ENCODE results near the gene TBX4. TPM values are rescaled to one million over a fixed set of nuclear protein-coding genes. Genes with fewer than 3 reads are reported as not detected.

The TBX4 gene
- total RNA-seq, 1 experiment from 2014 or later = not detected

DNA sequence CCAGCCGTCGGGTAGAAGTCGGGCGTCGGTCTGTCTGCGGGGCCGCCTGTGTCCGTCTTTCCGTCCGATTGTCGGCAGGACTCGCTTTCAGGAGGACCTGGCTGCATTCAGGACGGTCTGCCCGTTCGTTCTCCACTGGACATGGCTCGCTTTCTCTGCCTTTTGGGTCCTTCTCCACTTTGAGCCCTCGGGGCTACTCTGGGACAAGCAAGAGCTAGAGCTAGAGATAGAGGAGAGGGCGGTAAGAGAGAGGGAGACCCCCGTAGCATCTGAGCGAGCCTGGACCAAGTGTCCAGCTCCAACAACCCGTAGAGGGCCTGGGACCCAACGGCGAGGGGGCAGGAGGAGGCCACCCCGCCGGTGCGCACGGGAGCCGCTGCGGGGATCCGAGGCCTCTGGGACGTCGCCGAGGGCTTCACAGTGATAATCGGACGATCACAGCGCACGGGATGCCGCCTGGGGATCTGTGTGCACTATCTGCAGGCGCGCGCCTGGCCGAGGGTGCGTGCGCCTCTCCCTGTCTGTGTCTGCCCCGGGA is 4.5 kb downstream of the TBX4 start:
- no TSS peak for BruUV-seq (replicated peaks)
- Histone ChIP-seq H3F3A (ENCODE audit: low read length, unreplicated experiment) (no peaks in the 10 kb centered on the region), H3K4me2 (ENCODE audit: low read length) (no peak overlapping the region), H3K4me3 (ENCODE audit: low read length) (no peak overlapping the region), H3K27me3 (ENCODE audit: low read length) (no peaks in the 10 kb centered on the region), H3K9me2 (replicated peaks; ENCODE audit: low read length) (no peaks in the 10 kb centered on the region), H3K36me3 (ENCODE audit: low read depth, low read length) (no peaks in the 10 kb centered on the region), H2AFZ (ENCODE audit: low read length) (no peak overlapping the region), H3K79me2 (ENCODE audit: low read length) (no peaks in the 10 kb centered on the region), H3K9ac (ENCODE audit: low read length) (no peak overlapping the region), H3K9me3 (ENCODE audit: low read length) (no peaks in the 10 kb centered on the region), H3K4me1 (ENCODE audit: insufficient read depth, low read length) (no peaks in the 10 kb centered on the region), H4K20me1 (ENCODE audit: low read length) (no peaks in the 10 kb centered on the region), H3K27ac (ENCODE audit: low read length) (no peak overlapping the region)
- POLR2A ChIA-PET (ENCODE audit: unreplicated experiment) = no interaction called here
- TF ChIP-seq, protein P1, sequence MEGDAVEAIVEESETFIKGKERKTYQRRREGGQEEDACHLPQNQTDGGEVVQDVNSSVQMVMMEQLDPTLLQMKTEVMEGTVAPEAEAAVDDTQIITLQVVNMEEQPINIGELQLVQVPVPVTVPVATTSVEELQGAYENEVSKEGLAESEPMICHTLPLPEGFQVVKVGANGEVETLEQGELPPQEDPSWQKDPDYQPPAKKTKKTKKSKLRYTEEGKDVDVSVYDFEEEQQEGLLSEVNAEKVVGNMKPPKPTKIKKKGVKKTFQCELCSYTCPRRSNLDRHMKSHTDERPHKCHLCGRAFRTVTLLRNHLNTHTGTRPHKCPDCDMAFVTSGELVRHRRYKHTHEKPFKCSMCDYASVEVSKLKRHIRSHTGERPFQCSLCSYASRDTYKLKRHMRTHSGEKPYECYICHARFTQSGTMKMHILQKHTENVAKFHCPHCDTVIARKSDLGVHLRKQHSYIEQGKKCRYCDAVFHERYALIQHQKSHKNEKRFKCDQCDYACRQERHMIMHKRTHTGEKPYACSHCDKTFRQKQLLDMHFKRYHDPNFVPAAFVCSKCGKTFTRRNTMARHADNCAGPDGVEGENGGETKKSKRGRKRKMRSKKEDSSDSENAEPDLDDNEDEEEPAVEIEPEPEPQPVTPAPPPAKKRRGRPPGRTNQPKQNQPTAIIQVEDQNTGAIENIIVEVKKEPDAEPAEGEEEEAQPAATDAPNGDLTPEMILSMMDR (conservative IDR thresholded peaks at IDR 0.05; ENCODE audit: low read depth, low read length) = no peak
- TF ChIP-seq EZH2phosphoT487 (IDR thresholded peaks at IDR 0.05; ENCODE audit: borderline replicate concordance, low read length) (no peak), EZH2 (IDR thresholded peaks at IDR 0.05; ENCODE audit: low read length, unreplicated experiment) (no peak)
- CTCF ChIA-PET = no interaction called here
- ATAC-seq (no peak), DNase-seq (no peak)
- intact Hi-C loops (cut with micrococcal nuclease) = no loop called here

DNA sequence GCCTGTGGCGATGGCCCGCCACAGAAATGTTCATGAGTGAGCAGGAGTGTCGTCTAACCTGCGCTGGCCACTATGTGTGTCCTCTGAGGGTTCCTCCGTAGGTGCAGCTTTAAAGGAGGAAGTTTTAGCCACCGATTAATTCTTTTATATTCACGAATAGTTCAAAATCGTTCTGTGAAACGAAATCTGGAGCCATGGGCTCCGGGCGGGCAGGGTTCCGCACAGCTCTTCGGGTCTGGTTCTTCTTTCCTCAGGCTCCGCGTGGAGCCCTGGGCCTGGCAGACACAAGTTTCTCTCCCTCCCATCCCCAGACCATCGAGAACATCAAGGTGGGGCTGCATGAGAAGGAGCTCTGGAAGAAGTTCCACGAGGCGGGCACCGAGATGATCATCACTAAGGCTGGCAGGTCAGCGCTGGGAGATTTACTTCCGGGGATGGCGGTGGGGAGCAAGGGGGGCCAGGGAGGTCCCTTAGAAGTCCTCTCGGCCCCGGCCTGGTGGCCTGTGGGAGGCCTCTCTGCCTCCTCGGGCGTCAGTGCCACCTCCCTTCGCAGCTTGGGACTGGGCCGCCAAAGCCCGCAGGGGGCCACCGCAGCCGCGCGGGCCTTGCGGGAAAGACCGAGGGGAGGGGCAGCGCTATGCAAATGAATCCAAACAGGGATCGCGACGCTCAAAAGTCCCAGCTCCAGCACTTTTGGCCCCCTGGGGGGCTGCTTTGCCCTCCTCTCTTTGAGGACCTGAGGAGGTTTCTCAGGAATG is 5.2 kb downstream of the TBX4 start:
- TF ChIP-seq, protein P1 (conservative IDR thresholded peaks at IDR 0.05; ENCODE audit: low read depth, low read length) = no peak
- TF ChIP-seq EZH2 (IDR thresholded peaks at IDR 0.05; ENCODE audit: low read length, unreplicated experiment) (no peak), EZH2phosphoT487 (IDR thresholded peaks at IDR 0.05; ENCODE audit: borderline replicate concordance, low read length) (no peak)
- Histone ChIP-seq H3K4me1 (ENCODE audit: insufficient read depth, low read length) (no peaks in the 10 kb centered on the region), H3K4me2 (ENCODE audit: low read length) (no peak overlapping the region), H3K36me3 (ENCODE audit: low read depth, low read length) (no peaks in the 10 kb centered on the region), H3K9ac (ENCODE audit: low read length) (no peak overlapping the region), H3K79me2 (ENCODE audit: low read length) (no peaks in the 10 kb centered on the region), H3K27me3 (ENCODE audit: low read length) (no peaks in the 10 kb centered on the region), H3K27ac (ENCODE audit: low read length) (no peak overlapping the region), H2AFZ (ENCODE audit: low read length) (no peak overlapping the region), H3K9me3 (ENCODE audit: low read length) (no peaks in the 10 kb centered on the region), H3K4me3 (ENCODE audit: low read length) (no peak overlapping the region), H3F3A (ENCODE audit: low read length, unreplicated experiment) (no peaks in the 10 kb centered on the region), H3K9me2 (replicated peaks; ENCODE audit: low read length) (no peaks in the 10 kb centered on the region), H4K20me1 (ENCODE audit: low read length) (no peaks in the 10 kb centered on the region)
- ATAC-seq (no peak), DNase-seq (no peak)
- intact Hi-C loops (cut with micrococcal nuclease) = no loop called here
- POLR2A ChIA-PET (ENCODE audit: unreplicated experiment) = no interaction called here
- no TSS peak for BruUV-seq (replicated peaks)
- CTCF ChIA-PET = no interaction called here

DNA sequence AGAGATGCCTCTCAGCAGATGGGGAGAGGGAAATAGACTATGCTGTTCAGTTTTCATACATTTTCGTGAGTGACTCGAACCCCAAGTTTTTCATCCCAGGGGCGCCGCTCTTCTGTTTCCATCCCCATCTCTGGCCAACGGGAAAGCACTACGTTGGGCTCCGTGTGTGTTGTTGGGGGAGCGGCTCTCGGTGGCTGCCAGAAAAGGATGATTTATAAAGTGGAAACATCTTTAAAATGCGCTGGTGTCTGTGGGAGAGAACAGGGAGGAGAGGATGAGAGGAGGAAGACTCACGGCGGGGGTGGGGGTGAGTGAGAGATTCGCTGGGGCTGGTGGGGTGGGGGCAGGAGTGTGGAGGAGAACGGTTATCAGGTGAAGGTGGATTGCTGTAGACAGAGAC is 5.8 kb downstream of the TBX4 start:
- ATAC-seq = no peak
- Histone ChIP-seq H3K79me2 (ENCODE audit: low read length) (no peaks in the 10 kb centered on the region), H3K4me3 (ENCODE audit: low read length) (no peak overlapping the region), H3K27ac (ENCODE audit: low read length) (no peak overlapping the region), H3K9me2 (replicated peaks; ENCODE audit: low read length) (no peaks in the 10 kb centered on the region), H3K9me3 (ENCODE audit: low read length) (no peaks in the 10 kb centered on the region), H3K4me2 (ENCODE audit: low read length) (no peak overlapping the region), H4K20me1 (ENCODE audit: low read length) (no peaks in the 10 kb centered on the region), H3K9ac (ENCODE audit: low read length) (no peak overlapping the region), H3K27me3 (ENCODE audit: low read length) (no peaks in the 10 kb centered on the region), H3K4me1 (ENCODE audit: insufficient read depth, low read length) (no peaks in the 10 kb centered on the region), H3K36me3 (ENCODE audit: low read depth, low read length) (no peaks in the 10 kb centered on the region), H2AFZ (ENCODE audit: low read length) (no peak overlapping the region), H3F3A (ENCODE audit: low read length, unreplicated experiment) (no peaks in the 10 kb centered on the region)
- DNase-seq = no peak
- BruUV-seq (replicated peaks) = no TSS peak
- TF ChIP-seq, protein P1 (conservative IDR thresholded peaks at IDR 0.05; ENCODE audit: low read depth, low read length) = no peak
- TF ChIP-seq EZH2 (IDR thresholded peaks at IDR 0.05; ENCODE audit: low read length, unreplicated experiment) (no peak), EZH2phosphoT487 (IDR thresholded peaks at IDR 0.05; ENCODE audit: borderline replicate concordance, low read length) (no peak)
- ChIA-PET POLR2A (ENCODE audit: unreplicated experiment) (no interaction called here), CTCF (no interaction called here)
- intact Hi-C loops (cut with micrococcal nuclease) = no loop called here

Data from PC-3 (cell line).